ENCODE measurements around the gene TMEM86B. TPM values are rescaled to one million over a fixed set of nuclear protein-coding genes. Genes with fewer than 3 reads are reported as not detected.
"Not testable (repeated sequence)": the region's sequence is repeated elsewhere in the genome, so short reads cannot be mapped to it uniquely, and the experiment has no call there.

The TMEM86B gene
- total and polyA plus RNA-seq, 8 donors, result 1.0 to 27.3 (median 1.6) TPM

GRCh38 chr19:55209693-55210472 is 18.7 kb downstream of the TMEM86B start:
- no peak for FAIRE-seq
- Histone ChIP-seq H3K4me1 (peaks cover 15 to 23% (median 15%) of the 10 kb centered on the region in 3 donors), H3K27ac (peak overlapping the region; percentile 64 to 84 (median 76)), H3K27me3 (no peaks in the 10 kb centered on the region), H3K36me3 (no peaks in the 10 kb centered on the region), H3K4me3 (no peak overlapping the region), H3K9me3 (no peaks in the 10 kb centered on the region)
- DNase-seq, result peak in 4 of 6 donors; percentile 45 to 63 (median 55)
- TF ChIP-seq CTCF (IDR thresholded peaks at IDR 0.05), result no peak
- WGBS, 2 donors, result 63 to 64% methylated on average over 17 of the region's 17 CpGs
- ATAC-seq, result peak; percentile 52 to 79 (median 62)
- intact Hi-C loops (cut with DNase I), result no loop called here

DNA sequence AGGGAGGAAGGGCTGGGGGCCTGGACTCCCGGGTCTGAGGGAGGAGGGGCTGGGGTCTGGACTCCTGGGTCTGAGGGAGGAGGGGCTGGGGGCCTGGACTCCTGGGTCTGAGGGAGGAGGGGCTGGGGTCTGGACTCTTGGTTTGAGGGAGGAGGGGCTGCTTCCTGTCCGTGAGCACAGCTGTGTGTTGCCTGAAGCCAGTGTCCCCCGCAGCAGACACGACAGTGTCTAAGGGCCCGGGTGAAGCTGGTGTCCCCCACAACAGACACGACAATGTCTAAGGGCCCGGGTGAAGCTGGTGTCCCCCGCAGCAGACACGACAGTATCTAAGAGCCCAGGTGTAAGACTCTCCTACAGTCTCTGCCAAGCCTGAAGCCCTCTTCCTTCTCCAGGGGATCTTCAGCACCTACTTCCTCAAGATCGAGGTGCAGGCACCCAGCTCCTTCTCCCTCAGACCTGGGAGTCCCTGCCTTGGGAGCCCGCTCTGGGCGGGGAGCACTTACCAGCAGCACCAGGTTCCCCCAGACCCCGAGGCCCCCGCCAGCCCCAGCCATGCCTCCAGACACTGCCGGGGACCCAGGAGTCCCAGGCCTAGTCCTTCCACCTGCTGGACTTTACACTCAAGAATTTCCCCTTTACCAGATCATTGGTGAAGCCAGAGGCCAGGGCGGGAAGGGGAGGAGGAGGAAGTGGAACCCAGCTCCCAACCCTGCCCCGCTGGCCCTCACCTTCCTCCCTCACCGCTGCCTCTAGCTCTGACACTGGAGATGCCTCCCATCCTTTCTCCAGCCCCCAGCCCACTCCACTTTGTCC is 19.5 kb downstream of the TMEM86B start, which contains the start of gene PTPRH:
Gene PTPRH, minus strand, starts transcription at position 622 of the 813 bp plus-strand sequence. Its CDS starts 68 bp downstream, at position 554.
- H3K27ac ChIP-seq, result peak within 1 kb of the TSS; percentile 64 to 84 (median 76)
- no peak for TF ChIP-seq CTCF (IDR thresholded peaks at IDR 0.05)
- intact Hi-C loops (cut with DNase I), result no loop called here
- peak in 3 of 4 donors; percentile 35 to 60 (median 39) for ATAC-seq
- no peak within 1 kb of the TSS for H3K4me3 ChIP-seq
- no peak for FAIRE-seq
- H3K9me3 ChIP-seq, result no peaks in the 10 kb centered on the region
- H3K4me1 ChIP-seq, result peaks cover 15 to 23% (median 15%) of the 10 kb centered on the region in 3 donors
- 65 to 72% methylated on average over 15 to 17 of the region's 18 CpGs for WGBS, 2 donors
- peaks cover 0 to 2% (median 0%) of the 10 kb centered on the region in 3 donors for H3K36me3 ChIP-seq
- H3K27me3 ChIP-seq, result no peaks in the 10 kb centered on the region
- peak in 5 of 6 donors; percentile 30 to 75 (median 45) for DNase-seq

DNA sequence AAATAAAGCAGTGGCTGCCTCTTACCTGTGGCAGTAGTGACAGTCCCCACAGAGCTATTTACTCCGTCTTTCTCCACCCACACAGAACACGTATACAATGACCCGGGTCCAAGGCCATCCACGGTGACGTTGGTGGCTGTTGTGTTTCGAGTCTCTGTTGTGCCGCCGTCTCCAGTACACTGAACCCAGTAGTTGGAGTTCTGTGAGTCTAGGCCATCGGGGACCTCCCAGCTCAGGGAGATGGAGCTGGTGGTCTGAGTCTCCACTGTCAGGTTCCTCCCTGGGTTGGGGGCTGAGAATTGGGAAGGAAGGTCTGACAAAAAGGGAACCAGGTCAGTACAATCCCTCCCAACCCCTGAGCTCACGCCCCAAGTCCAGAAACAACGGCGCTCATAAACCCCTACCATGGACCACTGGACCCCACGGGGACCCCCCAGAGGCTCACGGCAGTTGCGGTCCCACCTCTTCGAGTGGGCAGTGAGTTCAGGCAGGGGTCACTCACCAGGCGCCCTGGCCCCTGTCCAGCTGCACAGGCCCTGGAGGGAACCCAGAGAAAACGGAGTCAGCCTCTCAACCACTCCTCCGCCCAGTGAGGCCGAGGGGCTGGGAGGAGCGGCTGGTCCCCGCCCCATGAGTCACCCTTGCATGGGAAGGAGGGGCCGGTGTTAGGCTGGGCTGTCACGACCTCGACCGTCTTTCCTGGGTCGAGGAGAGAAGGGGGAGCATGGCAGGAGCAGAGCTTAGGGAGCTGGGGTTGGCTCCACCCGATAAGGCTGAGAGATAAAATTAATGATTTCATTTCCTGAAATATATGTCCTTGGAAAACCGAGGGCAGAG is 21.7 kb downstream of the TMEM86B start:
- Histone ChIP-seq H3K4me3 (peak overlapping the region; percentile 1 to 46 (median 22)), H3K36me3 (peaks cover 0 to 3% (median 0%) of the 10 kb centered on the region in 3 donors), H3K4me1 (peaks cover 15 to 23% (median 15%) of the 10 kb centered on the region in 3 donors), H3K27me3 (no peaks in the 10 kb centered on the region), H3K9me3 (no peaks in the 10 kb centered on the region), H3K27ac (peak overlapping the region; percentile 77 to 92 (median 89))
- WGBS, 2 donors, result 13 to 14% methylated on average over 29 of the region's 29 CpGs
- peak; percentile 88 to 93 (median 90) for ATAC-seq
- FAIRE-seq, result no peak
- intact Hi-C loops (cut with DNase I), result no loop called here
- DNase-seq, result peak; percentile 89 to 96 (median 92)
- TF ChIP-seq CTCF (IDR thresholded peaks at IDR 0.05), result no peak

DNA sequence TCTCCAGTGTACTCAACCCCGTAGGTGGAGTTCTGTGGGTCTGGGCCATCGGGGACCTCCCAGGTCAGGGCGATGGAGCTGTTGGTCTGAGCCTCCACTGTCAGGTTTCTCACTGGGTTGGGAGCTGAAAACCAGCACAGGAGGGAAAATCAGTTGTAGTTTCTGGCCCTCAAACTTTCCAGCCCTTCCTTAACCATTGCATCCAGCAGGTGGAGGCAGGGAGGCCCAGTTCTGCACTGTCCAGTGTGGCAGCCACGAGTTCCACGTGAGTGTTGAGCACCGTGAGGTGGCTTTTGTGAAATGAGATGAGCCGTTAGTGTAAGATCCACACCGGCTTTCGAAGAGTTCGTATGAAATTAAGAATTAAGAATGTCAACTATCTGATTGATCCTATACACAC is 26.4 kb downstream of the TMEM86B start:
- H3K4me3 ChIP-seq; ATAC-seq; intact Hi-C loops (cut with DNase I); H3K36me3 ChIP-seq; DNase-seq; H3K27ac ChIP-seq; H3K4me1 ChIP-seq; H3K9me3 ChIP-seq; FAIRE-seq; H3K27me3 ChIP-seq: not testable (repeated sequence)
- 78 to 83% methylated on average over 10 of the region's 10 CpGs for WGBS, 2 donors
